ENCODE results near the gene BPIFB6. TPM values are rescaled to one million over a fixed set of nuclear protein-coding genes. Genes with fewer than 3 reads are reported as not detected.

The BPIFB6 gene
- total RNA-seq, 6 donors from 2014 or later: not detected

DNA sequence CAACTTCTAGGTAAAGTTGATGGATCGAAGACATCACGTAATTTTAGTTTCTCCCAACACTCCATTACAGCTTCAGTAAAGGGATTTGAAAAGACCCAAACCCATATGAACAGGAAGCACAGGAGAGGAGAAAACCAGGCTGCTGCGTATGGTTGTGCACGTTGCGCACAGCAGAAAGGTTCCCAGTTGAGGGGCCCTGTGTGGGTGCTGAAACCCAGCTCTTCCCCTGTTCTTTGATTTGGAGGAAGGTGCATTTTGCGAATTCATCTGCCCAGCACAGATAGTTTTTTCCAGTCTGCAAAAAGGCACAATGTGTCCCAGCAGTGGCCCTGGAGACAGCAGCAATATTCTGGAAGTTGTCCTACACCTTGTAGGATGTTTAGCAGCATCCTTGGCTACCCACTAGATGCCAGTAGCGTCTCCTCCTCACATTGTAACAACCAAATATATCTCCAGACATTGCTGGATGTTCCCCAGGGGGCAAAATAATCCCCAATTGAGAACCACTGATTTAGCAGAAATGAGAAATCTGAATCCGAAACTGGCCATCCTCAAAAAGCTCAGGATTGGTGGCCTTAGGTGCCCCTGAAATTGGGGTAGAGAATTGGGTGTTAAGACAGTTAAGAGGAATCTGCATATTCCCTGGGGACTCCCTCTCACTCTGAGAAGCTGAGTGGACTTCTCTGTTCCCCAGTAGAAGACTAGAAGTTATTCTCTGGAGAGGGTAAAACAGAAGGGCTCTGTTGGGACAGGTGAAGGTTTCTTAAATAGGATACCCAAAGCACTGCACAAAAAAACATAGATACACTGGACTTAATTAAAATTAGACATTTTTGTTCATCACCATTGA lies 39.4 kb upstream of the BPIFB6 start:
- WGBS, 2 donors: 86 to 88% methylated on average over 8 of the region's 8 CpGs
- Histone ChIP-seq H3K36me3 (no peaks in the 10 kb centered on the region), H3K9me3 (peaks cover 0 to 8% (median 7%) of the 10 kb centered on the region in 4 donors), H3K4me1 (no peaks in the 10 kb centered on the region), H3K4me3 (no peak overlapping the region), H3K27ac (no peak overlapping the region), H3K27me3 (no peaks in the 10 kb centered on the region)
- TF ChIP-seq EP300 (IDR thresholded peaks at IDR 0.05): no peak
- no peak for TF ChIP-seq POLR2A (IDR thresholded peaks at IDR 0.05)
- TF ChIP-seq POLR2AphosphoS5 (IDR thresholded peaks at IDR 0.05): no peak
- TF ChIP-seq, protein P1, sequence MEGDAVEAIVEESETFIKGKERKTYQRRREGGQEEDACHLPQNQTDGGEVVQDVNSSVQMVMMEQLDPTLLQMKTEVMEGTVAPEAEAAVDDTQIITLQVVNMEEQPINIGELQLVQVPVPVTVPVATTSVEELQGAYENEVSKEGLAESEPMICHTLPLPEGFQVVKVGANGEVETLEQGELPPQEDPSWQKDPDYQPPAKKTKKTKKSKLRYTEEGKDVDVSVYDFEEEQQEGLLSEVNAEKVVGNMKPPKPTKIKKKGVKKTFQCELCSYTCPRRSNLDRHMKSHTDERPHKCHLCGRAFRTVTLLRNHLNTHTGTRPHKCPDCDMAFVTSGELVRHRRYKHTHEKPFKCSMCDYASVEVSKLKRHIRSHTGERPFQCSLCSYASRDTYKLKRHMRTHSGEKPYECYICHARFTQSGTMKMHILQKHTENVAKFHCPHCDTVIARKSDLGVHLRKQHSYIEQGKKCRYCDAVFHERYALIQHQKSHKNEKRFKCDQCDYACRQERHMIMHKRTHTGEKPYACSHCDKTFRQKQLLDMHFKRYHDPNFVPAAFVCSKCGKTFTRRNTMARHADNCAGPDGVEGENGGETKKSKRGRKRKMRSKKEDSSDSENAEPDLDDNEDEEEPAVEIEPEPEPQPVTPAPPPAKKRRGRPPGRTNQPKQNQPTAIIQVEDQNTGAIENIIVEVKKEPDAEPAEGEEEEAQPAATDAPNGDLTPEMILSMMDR (IDR thresholded peaks at IDR 0.05): no peak
- DNase-seq (no peak), ATAC-seq (ENCODE audit: low FRiP score in 2 of 2) (no peak)

DNA sequence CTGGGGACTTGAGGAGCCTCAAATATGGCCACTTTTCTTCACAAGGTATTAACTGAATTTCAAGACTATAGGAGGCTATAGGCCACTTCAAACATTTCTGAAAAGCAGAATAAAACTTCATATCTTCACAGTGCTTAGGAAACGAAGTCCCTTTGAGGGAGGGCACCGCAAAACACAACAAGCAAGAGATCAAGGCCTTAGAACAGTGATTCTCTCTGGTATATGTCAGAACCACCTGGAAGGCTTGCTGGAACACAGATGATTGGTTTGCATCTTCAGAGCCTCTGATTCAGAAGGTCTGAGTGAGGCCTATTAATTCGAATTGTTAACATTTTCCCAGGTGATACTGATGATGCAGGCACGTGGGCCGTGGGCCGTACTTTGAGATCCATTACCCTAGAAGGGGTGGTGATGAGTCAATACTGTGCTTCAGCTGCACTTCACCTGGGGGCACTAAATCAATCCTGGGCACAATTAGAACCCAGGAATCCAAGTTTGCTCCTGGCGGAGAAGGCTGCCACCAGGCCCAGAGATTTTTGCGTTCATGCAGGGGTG lies 37.9 kb upstream of the BPIFB6 start:
- ATAC-seq (ENCODE audit: low FRiP score in 2 of 2) (no peak), DNase-seq (no peak)
- no peak overlapping the region for H3K27ac ChIP-seq
- peaks cover 0 to 8% (median 7%) of the 10 kb centered on the region in 4 donors for H3K9me3 ChIP-seq
- 83 to 90% methylated on average over 8 of the region's 8 CpGs for WGBS, 2 donors
- no peak overlapping the region for H3K4me3 ChIP-seq
- H3K27me3 ChIP-seq: no peaks in the 10 kb centered on the region
- TF ChIP-seq, protein P1 (IDR thresholded peaks at IDR 0.05): no peak
- TF ChIP-seq POLR2AphosphoS5 (IDR thresholded peaks at IDR 0.05): no peak
- no peak for TF ChIP-seq EP300 (IDR thresholded peaks at IDR 0.05)
- no peak for TF ChIP-seq POLR2A (IDR thresholded peaks at IDR 0.05)
- no peaks in the 10 kb centered on the region for H3K36me3 ChIP-seq
- H3K4me1 ChIP-seq: no peaks in the 10 kb centered on the region

DNA sequence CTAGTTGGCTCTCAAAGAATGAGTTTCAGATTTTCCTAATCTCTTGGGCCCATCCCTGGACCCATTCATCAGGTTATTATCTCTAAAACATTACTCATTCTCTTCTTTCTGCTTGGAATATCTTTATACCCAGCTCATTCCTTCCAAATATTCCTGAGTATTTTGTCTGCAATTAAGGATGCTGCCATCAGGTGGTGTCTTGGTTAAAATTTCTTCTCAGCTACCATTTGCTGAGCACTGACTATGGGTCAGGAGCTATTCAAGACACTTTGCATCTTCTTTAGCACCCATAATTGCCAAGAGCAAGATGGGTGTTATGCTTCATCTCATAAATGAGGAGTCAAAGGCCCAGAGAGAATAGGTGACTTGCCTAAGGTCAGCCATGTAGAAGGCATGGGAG lies 35.6 kb upstream of the BPIFB6 start:
- H3K9me3 ChIP-seq: peaks cover 0 to 8% (median 7%) of the 10 kb centered on the region in 4 donors
- H3K4me3 ChIP-seq: no peak overlapping the region
- DNase-seq: no peak
- no peaks in the 10 kb centered on the region for H3K4me1 ChIP-seq
- ATAC-seq (ENCODE audit: low FRiP score in 2 of 2): no peak
- no peak overlapping the region for H3K27ac ChIP-seq
- TF ChIP-seq POLR2A (IDR thresholded peaks at IDR 0.05) (no peak), EP300 (IDR thresholded peaks at IDR 0.05) (no peak), POLR2AphosphoS5 (IDR thresholded peaks at IDR 0.05) (no peak)
- TF ChIP-seq, protein P1 (IDR thresholded peaks at IDR 0.05): no peak
- H3K36me3 ChIP-seq: no peaks in the 10 kb centered on the region
- H3K27me3 ChIP-seq: no peaks in the 10 kb centered on the region

DNA sequence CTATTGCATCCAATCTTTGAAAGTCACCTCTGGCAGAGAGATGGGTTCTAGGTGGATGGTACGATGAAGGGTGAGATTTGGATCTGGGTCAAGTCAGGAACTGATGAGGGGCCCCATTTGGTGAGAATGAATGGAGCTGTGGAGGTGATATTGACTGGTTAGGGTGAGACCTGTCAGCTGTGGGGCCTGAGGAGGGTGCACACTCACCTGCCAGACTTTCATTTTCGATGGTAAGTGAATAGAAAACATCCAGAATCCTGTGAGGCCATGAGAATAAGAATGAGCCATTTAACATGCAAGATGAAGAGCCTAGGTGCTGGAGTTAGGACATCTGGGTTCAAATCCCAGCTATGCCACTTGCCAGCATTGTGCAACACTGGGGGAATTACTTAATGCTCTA lies 34.0 kb upstream of the BPIFB6 start:
- TF ChIP-seq, protein P1 (IDR thresholded peaks at IDR 0.05): no peak
- TF ChIP-seq POLR2A (IDR thresholded peaks at IDR 0.05) (no peak), POLR2AphosphoS5 (IDR thresholded peaks at IDR 0.05) (no peak), EP300 (IDR thresholded peaks at IDR 0.05) (no peak)
- no peaks in the 10 kb centered on the region for H3K27me3 ChIP-seq
- WGBS, 2 donors: 72 to 82% methylated on average over 2 of the region's 2 CpGs

More for the DNA sequence above, 34.0 kb upstream of the BPIFB6 start:
- DNase-seq (no peak), ATAC-seq (ENCODE audit: low FRiP score in 2 of 2) (no peak)
- H3K4me3 ChIP-seq: no peak overlapping the region
- no peaks in the 10 kb centered on the region for H3K4me1 ChIP-seq
- no peak overlapping the region for H3K27ac ChIP-seq
- no peaks in the 10 kb centered on the region for H3K36me3 ChIP-seq
- peaks cover 0 to 8% (median 7%) of the 10 kb centered on the region in 4 donors for H3K9me3 ChIP-seq
